ENCODE results near the gene SLC9A9.

- TF ChIP-seq, protein P1, sequence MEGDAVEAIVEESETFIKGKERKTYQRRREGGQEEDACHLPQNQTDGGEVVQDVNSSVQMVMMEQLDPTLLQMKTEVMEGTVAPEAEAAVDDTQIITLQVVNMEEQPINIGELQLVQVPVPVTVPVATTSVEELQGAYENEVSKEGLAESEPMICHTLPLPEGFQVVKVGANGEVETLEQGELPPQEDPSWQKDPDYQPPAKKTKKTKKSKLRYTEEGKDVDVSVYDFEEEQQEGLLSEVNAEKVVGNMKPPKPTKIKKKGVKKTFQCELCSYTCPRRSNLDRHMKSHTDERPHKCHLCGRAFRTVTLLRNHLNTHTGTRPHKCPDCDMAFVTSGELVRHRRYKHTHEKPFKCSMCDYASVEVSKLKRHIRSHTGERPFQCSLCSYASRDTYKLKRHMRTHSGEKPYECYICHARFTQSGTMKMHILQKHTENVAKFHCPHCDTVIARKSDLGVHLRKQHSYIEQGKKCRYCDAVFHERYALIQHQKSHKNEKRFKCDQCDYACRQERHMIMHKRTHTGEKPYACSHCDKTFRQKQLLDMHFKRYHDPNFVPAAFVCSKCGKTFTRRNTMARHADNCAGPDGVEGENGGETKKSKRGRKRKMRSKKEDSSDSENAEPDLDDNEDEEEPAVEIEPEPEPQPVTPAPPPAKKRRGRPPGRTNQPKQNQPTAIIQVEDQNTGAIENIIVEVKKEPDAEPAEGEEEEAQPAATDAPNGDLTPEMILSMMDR (conservative IDR thresholded peaks at IDR 0.05 in 1 of 2, IDR thresholded peaks at IDR 0.05 in 1 of 2; ENCODE audit: low read depth in 1 of 2, low read length in 2 of 2), result no peak
- no peak for TF ChIP-seq EZH2 (IDR thresholded peaks at IDR 0.05; ENCODE audit: low read length, missing control alignments)
Measured at GRCh38 chr3:143707848-143708247, 140.4 kb downstream of the SLC9A9 start.

Data from fibroblast of lung (primary cell).